Ishikawa (cell line): ENCODE measurements around the gene SLC24A3.

ENCODE experiments used
- FOXM1 ChIP-seq: IDR thresholded peaks from 2 replicates; pipeline ENCODE4 v1.6.1; 2012; ENCODE audit warnings: low read depth, borderline replicate concordance
- RAD21 ChIP-seq: IDR thresholded peaks from 2 replicates; pipeline ENCODE4 v1.6.1; 2012; ENCODE audit warnings: low read depth
- TAF1 ChIP-seq: IDR thresholded peaks from 2 replicates; pipeline ENCODE4 v1.6.1; 2012; ENCODE audit warnings: low read depth, mild to moderate bottlenecking
- TCF12 ChIP-seq: IDR thresholded peaks from 2 replicates; pipeline ENCODE4 v1.6.1; 2012; ENCODE audit warnings: low read depth
- TEAD4 ChIP-seq: IDR thresholded peaks from 2 replicates; pipeline ENCODE4 v1.6.1; 2012
- TF ChIP-seq, protein P1 (sequence below): IDR thresholded peaks from 2 replicates; pipeline ENCODE4 v1.6.1; 2012; ENCODE audit warnings: low read depth, mild to moderate bottlenecking

GRCh38 chr20:19185083-19185482, 27.4 kb upstream of the SLC24A3 start:
- TF ChIP-seq TCF12 (no peak), TAF1 (no peak), RAD21 (no peak), FOXM1 (no peak), TEAD4 (no peak)
- TF ChIP-seq, protein P1, sequence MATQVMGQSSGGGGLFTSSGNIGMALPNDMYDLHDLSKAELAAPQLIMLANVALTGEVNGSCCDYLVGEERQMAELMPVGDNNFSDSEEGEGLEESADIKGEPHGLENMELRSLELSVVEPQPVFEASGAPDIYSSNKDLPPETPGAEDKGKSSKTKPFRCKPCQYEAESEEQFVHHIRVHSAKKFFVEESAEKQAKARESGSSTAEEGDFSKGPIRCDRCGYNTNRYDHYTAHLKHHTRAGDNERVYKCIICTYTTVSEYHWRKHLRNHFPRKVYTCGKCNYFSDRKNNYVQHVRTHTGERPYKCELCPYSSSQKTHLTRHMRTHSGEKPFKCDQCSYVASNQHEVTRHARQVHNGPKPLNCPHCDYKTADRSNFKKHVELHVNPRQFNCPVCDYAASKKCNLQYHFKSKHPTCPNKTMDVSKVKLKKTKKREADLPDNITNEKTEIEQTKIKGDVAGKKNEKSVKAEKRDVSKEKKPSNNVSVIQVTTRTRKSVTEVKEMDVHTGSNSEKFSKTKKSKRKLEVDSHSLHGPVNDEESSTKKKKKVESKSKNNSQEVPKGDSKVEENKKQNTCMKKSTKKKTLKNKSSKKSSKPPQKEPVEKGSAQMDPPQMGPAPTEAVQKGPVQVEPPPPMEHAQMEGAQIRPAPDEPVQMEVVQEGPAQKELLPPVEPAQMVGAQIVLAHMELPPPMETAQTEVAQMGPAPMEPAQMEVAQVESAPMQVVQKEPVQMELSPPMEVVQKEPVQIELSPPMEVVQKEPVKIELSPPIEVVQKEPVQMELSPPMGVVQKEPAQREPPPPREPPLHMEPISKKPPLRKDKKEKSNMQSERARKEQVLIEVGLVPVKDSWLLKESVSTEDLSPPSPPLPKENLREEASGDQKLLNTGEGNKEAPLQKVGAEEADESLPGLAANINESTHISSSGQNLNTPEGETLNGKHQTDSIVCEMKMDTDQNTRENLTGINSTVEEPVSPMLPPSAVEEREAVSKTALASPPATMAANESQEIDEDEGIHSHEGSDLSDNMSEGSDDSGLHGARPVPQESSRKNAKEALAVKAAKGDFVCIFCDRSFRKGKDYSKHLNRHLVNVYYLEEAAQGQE: no peak
